Right renal pelvis (tissue), 4 donors: Measurements from ENCODE around the gene ZP4. TPM values are rescaled to one million over a fixed set of nuclear protein-coding genes. Genes with fewer than 3 reads are reported as not detected.
A peak's percentile ranks its signal among the peaks of the same experiment; 100 is the strongest.
"Not testable (repeated sequence)": the region's sequence is repeated elsewhere in the genome, so short reads cannot be mapped to it uniquely, and the experiment has no call there.

ENCODE experiments used
- DNase-seq, 4 donors: peaks; one replicate each; pipeline ENCODE4 v3.0.0-alpha.2; 2013; ENCODE audit warnings: low read depth in 4 of 4, low spot score in 3 of 4, missing footprints in 1 of 4
- polyA plus RNA-seq, 4 donors: library from polyadenylated mRNA; unstranded; fragments of 120-200 nt; gene quantifications; one replicate each; pipeline ENCODE4 v1.2.1, GENCODE V29; 2013; ENCODE audit not compliant: insufficient read length in 4 of 4

The ZP4 gene
- polyA plus RNA-seq, 4 donors: not detected

DNA sequence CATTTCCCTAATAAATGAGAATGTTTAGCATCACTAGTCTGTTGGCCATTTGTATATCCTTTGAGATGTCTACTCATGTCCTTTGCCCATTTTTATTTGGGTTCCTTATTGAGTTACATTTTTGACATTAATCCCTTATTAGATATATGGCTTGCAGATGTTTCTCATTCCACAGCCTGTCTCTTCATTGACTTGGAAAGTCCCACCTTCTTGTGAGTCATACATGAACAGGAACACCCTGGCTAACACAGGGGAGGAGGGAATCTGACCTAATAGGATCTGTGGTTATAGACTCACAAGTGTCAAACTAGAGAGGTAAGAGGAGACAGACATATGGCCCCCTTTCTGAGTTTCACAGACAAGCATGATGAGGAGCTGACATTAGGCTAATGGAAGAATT, 11.5 kb downstream of the ZP4 start:
- no peak for DNase-seq

GRCh38 chr1:237878406-237878805, 12.3 kb downstream of the ZP4 start:
- no peak for DNase-seq

- no peak for DNase-seq
Measured at GRCh38 chr1:237877631-237878030, 13.1 kb downstream of the ZP4 start.

DNA sequence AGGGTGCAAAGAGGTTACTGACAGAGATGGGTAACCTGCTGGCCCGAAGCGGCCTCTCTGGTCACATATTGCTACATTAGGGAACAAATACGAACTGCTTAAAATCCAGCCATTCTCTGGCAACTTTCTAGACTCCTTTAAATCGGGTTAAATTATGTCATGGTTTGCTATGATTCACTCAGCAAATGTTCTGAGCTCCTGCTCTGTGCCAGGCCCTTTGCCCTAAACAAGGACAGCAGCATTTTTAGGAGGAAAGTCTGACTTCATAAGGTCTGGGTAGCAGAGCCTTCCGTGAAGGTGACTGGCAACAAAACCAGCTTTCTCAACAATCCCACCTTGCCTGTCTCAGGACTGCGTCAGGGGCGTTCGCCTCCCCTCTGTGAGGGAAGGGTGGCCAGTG, 15.4 kb downstream of the ZP4 start:
- DNase-seq: no peak

GRCh38 chr1:237873487-237874211, 17.1 kb downstream of the ZP4 start:
- no peak for DNase-seq

DNA sequence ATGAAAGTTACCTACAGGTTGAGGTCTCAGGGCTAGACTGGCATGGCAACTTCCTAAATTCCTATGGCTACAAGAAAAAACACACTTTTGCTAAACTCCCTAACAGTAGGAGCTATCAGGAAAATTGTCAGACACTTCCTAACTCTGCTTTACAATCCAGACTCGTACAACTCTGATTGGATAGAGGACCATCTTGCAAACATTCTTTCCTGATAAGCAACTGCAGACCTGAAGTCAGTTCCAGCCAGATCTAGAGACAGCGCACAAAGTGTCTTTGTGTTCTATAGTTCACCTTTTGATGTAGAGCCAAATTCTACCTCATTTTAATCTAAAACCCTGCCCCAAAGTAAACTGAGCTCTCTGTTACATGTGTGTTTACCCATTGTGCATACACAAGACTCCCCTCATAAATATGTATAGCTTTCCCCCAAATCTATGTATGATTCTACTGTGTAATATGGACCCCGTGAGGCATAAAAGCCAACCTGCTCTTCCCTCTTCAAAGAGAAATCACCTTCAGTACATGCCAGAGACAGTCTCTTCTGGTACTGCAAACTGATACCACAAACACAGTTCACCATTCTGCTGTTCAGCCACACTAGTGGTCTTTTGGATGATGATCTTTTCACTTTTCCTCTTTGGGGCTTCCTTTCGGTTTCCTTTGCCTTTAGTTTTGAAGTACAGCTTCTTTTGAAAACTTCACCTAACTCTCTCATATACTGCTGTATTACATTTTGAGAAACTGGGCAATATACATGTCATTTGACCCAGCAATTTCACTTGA, 21.7 kb downstream of the ZP4 start:
- DNase-seq: no peak

DNA sequence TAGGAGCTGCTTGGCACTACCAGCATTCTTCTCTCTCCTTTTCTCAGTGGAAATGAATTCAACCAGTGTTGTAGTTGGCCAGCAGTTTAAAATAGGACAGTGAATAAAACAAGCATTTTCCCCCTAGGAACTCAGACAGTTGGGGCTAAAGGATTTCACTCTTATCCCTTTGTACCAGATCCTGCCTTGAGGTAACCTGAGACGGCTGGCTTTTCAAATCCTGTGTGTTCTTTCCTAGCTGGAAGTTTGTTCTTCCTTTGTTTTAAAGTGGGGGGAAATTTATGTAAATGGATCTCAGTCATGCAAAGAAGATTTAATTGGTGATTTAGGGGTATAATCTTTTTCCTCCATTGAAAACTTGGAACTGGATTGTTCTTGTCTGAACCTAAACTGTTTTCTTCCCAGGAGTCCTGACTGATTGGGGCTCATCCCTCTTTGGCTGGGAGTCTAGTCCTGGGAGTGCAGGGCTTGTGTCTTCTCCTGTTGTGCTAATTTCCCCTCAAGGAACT, 23.3 kb downstream of the ZP4 start:
- no peak for DNase-seq

DNA sequence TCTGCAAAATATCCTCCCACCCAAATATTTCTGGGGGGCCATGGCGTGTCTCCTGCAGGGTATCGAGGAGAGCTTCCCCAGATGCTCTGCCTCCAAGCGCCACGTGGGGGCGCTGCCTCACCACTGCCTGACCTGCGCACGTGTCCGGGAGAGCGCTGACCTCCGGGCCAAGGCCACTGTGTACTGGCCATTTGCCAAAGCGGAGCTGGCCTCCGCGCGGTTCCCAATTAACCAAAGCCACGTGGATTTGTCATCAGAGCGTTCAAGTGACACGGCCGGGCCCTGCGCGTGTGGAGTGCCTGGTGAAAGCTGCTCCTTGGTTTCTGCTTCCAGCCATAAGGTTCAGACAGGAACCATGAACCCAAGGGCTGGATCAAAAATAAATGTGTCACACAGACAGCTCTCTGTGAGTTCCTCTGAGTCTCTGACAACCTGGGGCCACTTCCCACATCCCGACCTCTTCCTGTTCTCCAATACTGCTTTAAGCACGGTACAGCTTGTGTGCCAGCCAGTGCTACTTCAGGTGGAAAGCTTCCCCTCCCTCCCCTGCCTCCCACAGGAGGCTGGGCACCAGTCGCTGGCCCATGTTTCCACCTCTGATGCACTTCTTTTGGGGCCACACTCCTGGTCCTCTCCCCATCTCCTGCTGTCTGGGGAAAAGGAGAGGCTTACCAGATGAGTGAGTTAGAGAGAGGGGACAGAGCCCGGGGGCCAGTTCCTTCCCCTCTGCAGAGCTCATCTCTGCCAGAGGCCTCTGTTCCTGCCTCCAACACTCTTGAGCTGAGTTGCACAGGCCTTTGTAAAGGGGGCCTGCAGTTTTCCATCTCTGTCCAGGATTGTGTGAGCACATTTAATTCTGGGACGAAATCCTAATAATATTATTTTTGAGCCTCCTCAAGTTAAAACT, 26.1 kb downstream of the ZP4 start:
- peak; percentile 43 to 53 (median 50) for DNase-seq

GRCh38 chr1:237863234-237863633, 27.5 kb downstream of the ZP4 start:
- DNase-seq: no peak

DNA sequence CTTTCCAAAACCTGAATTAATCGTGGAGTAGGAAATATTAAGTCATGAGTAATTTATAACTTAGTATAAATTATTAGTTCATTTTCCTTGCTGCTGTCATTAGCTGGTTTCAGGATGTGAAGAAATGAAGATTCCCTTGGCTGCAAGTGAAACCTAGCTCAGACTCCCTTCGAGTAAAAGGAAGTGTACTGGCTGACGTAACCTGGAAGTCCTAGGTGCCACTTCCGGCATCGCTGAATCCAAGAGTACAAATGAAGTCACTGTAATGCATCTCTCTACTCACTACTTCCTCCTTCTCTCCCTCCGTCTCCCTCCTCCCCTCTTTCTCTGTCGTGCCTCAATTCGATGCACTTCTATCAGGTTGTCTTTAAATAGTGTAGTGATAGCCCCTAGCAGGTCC, 28.8 kb downstream of the ZP4 start:
- no peak for DNase-seq

DNA sequence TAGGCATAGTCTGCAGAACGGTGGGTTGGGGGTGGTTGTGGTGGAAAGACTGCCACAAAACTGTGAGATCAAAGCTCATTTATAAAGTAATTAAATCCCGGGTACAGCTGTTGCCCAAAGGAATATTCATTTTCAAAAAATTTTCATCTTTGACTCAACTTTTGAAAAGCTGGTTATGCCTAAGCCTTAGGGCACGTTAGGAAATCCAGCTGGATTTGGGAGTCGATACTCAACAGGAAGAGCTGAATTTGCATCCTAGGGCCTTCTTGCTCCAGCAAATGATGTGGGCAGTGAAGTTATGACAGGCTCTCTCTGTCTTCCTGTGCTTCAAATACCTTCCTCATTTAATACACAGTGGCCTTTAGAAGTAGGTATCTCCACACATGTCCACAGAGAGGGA, 31.7 kb downstream of the ZP4 start:
- no peak for DNase-seq

GRCh38 chr1:237857455-237857854, 33.3 kb downstream of the ZP4 start:
- no peak for DNase-seq

GRCh38 chr1:237852342-237852741, 38.4 kb downstream of the ZP4 start:
- no peak for DNase-seq

DNA sequence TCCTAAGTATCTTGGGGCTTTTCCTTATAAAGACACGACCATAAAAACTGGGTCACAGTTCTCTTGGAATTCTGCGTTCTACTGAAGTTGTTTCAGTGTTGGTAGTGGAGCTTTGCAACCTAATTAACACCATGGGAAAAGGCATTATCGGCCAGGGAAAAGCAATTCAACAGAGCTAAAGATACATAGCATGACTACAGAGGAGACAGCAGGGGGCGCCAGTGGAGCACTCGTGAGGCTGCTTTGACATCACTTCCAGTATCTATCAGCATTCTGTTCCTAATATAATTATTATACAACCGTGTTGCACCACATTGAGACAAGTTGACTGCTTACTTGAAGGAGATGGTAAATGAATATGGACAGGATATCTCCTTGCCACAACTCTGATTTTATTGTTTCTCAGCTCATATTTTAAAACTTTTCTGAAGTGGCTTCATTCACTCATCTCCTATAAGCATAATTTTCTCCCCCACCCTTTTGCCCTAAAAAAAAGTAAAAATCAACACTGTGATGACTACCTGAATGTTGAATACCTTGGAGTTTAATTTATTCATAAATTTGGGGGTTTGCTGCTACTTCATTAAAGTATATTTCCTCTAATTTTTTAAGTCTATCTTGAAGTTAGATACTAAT, 39.4 kb downstream of the ZP4 start:
- peak in 2 of 4 donors; percentile 7 to 11 for DNase-seq

- not testable (repeated sequence) for DNase-seq
Measured at GRCh38 chr1:237843516-237843915, 47.2 kb downstream of the ZP4 start.

DNA sequence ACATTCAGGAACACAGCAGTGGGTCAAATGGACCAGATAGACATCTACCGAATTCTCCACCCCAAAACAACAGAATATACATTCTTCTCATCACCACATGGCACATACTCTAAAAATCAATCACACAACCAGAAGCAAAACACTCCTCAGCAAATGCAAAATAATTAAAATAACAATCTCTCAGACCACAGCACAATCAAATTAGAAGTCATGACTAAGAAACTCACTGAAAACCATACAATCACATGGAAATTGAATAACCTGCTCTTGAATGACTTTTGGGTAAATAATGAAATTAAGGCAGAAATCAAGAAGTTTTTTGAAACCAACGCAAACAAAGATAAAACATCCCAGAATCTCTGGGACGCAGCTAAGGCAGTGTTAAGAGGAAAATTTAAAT, 49.2 kb downstream of the ZP4 start:
- DNase-seq: no peak

DNA sequence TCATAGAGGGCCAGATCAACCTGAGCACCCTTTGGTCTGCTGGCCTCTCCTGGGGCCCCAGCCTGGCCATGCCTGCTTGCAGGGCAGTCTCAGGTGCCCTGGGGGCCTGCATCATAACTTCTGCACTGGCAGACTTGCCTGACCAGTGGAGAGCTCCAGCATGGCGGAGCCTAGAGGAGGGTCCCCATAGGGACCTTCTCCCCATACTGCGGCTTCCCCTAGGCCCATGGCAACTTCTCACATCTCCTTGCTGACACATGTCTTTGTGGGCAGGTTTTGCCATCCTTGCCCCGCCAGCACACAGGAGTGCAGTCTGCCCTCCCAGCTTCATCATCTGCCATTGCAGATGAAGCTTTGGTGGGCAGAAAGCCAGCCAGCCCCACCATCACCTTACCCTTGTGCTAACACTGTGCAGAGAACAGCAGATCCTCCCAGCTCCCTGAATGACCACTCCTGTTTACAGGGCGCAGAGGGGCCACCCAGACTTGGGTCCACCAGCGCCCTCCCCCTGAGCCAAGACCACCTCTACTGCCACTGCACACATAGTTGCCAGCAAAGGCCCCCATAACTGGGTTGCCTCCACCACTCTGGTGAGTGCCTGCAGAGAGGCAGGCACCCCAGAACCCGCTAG, 51.7 kb downstream of the ZP4 start:
- DNase-seq: no peak

- no peak for DNase-seq
Measured at GRCh38 chr1:237838320-237838719, 52.4 kb downstream of the ZP4 start.

GRCh38 chr1:237834461-237834860, 56.3 kb downstream of the ZP4 start:
- DNase-seq: no peak

- DNase-seq: no peak
Measured at GRCh38 chr1:237834048-237834447, 56.7 kb downstream of the ZP4 start.
